Astrocyte (in vitro differentiated cells and primary cell): ENCODE data around the gene HMCN1. TPM values are rescaled to one million over a fixed set of nuclear protein-coding genes. Genes with fewer than 3 reads are reported as not detected.

Experiments used
- DNase-seq: peaks from one replicate; pipeline ENCODE4 v3.0.0-alpha.2; 2010; ENCODE audit warnings: low read depth
- FAIRE-seq: peaks from 2 replicates; lab custom pipeline; 2011; peaks lifted over from hg19 to GRCh38; lab: Jason Lieb, UNC
- H2AFZ ChIP-seq: 2 replicates; pipeline ENCODE4 v1.6.0; 2012; ENCODE audit warnings: low read depth, low read length, inconsistent platforms
- H3K27ac ChIP-seq: 2 replicates; pipeline ENCODE4 v1.5.1; 2011; ENCODE audit warnings: low read depth, low read length, inconsistent platforms
- H3K27me3 ChIP-seq: 2 replicates; pipeline ENCODE4 v1.6.0; 2011; ENCODE audit warnings: low read length, inconsistent platforms; ENCODE audit not compliant: insufficient read depth
- H3K36me3 ChIP-seq: 2 replicates; pipeline ENCODE4 v1.5.1; 2011; ENCODE audit warnings: low read length, inconsistent platforms; ENCODE audit not compliant: insufficient read depth
- H3K4me1 ChIP-seq: 2 replicates; pipeline ENCODE4 v1.5.1; 2011; ENCODE audit warnings: low read length, inconsistent platforms; ENCODE audit not compliant: insufficient read depth
- H3K4me2 ChIP-seq: 2 replicates; pipeline ENCODE4 v1.6.0; 2012; ENCODE audit warnings: low read length, inconsistent platforms
- H3K4me3 ChIP-seq: 2 replicates; pipeline ENCODE4 v1.5.1; 2011; ENCODE audit warnings: low read depth, mild to moderate bottlenecking, low read length, inconsistent platforms; ENCODE audit not compliant: insufficient read depth
- H3K79me2 ChIP-seq: 2 replicates; pipeline ENCODE4 v1.6.0; 2012; ENCODE audit warnings: mild to moderate bottlenecking, low read length, inconsistent platforms; ENCODE audit not compliant: insufficient read depth
- H3K9ac ChIP-seq: 2 replicates; pipeline ENCODE4 v1.6.0; 2012; ENCODE audit warnings: mild to moderate bottlenecking, low read length, inconsistent platforms
- H3K9me3 ChIP-seq: 2 replicates; pipeline ENCODE4 v1.5.1; 2012; ENCODE audit warnings: low read depth, mild to moderate bottlenecking, low read length, inconsistent platforms; ENCODE audit not compliant: insufficient read depth
- H4K20me1 ChIP-seq: 2 replicates; pipeline ENCODE4 v1.6.0; 2012; ENCODE audit warnings: low read length, inconsistent platforms; ENCODE audit not compliant: insufficient read depth
- H3K27ac Mint-ChIP-seq: one replicate; pipeline ENCODE4 v1.8.0; 2021; ENCODE audit warnings: mild to moderate bottlenecking, mixed read lengths; ENCODE audit not compliant: unreplicated experiment
- H3K27me3 Mint-ChIP-seq: one replicate; pipeline ENCODE4 v1.8.0; 2021; ENCODE audit warnings: low read depth, mixed read lengths; ENCODE audit not compliant: unreplicated experiment
- H3K36me3 Mint-ChIP-seq: one replicate; pipeline ENCODE4 v1.8.0; 2021; ENCODE audit warnings: low read depth, mixed read lengths; ENCODE audit not compliant: unreplicated experiment
- H3K4me1 Mint-ChIP-seq: one replicate; pipeline ENCODE4 v1.8.0; 2021; ENCODE audit warnings: low read depth, mixed read lengths; ENCODE audit not compliant: unreplicated experiment
- H3K4me3 Mint-ChIP-seq: one replicate; pipeline ENCODE4 v1.8.0; 2021; ENCODE audit warnings: mild to moderate bottlenecking, moderate library complexity, mixed read lengths; ENCODE audit not compliant: unreplicated experiment
- H3K9me3 Mint-ChIP-seq: one replicate; pipeline ENCODE4 v1.8.0; 2021; ENCODE audit warnings: mild to moderate bottlenecking, mixed read lengths; ENCODE audit not compliant: unreplicated experiment
- CTCF ChIP-seq: IDR thresholded peaks from 2 replicates; pipeline ENCODE4 v1.5.1; 2011; ENCODE audit warnings: low read depth, mild to moderate bottlenecking, inconsistent platforms, low read length, moderate library complexity; ENCODE audit not compliant: insufficient read depth
- EZH2 ChIP-seq: IDR thresholded peaks from 2 replicates; pipeline ENCODE4 v1.6.1; 2012; ENCODE audit warnings: mild to moderate bottlenecking, low read length, inconsistent platforms; ENCODE audit not compliant: insufficient read depth
- total RNA-seq: library from RNA; stranded (reverse); gene quantifications from 2 replicates; pipeline ENCODE4 v1.2.1, GENCODE V29; 2021

Gene HMCN1
- total RNA-seq, 1 donor from 2014 or later: 19.7 TPM

- Histone ChIP-seq H3K4me1 (no peaks in the 10 kb centered on the region), H3K9ac (no peak overlapping the region), H3K36me3 (no peaks in the 10 kb centered on the region), H3K4me2 (peak overlapping the region; percentile 51), H3K4me3 (no peak overlapping the region), H3K9me3 (no peaks in the 10 kb centered on the region), H3K79me2 (no peaks in the 10 kb centered on the region), H4K20me1 (no peaks in the 10 kb centered on the region), H3K27me3 (no peaks in the 10 kb centered on the region), H2AFZ (no peak overlapping the region), H3K27ac (peak overlapping the region; percentile 18)
- no peak for TF ChIP-seq CTCF
- TF ChIP-seq EZH2: no peak
- Mint-ChIP-seq H3K9me3 (no peaks in the 10 kb centered on the region), H3K27me3 (no peaks in the 10 kb centered on the region), H3K27ac (no peak overlapping the region), H3K36me3 (peaks cover 21% of the 10 kb centered on the region), H3K4me3 (no peak overlapping the region), H3K4me1 (peaks cover 10% of the 10 kb centered on the region)
- FAIRE-seq: peak; percentile 71
- DNase-seq: peak; percentile 78
These were observed 405.5 kb downstream of the HMCN1 start for GRCh38 chr1:186139701-186140100.

- no peaks in the 10 kb centered on the region for H3K36me3 ChIP-seq
- no peaks in the 10 kb centered on the region for H3K79me2 ChIP-seq
- H2AFZ ChIP-seq: no peak overlapping the region
- no peaks in the 10 kb centered on the region for H3K4me1 ChIP-seq
- H3K4me2 ChIP-seq: no peak overlapping the region
- H3K9me3 ChIP-seq: no peaks in the 10 kb centered on the region
- no peak for TF ChIP-seq CTCF
- no peak for TF ChIP-seq EZH2
- DNase-seq (no peak), FAIRE-seq (no peak)
- Mint-ChIP-seq H3K27ac (no peak overlapping the region), H3K36me3 (peaks cover 29% of the 10 kb centered on the region), H3K4me1 (peaks cover 15% of the 10 kb centered on the region), H3K9me3 (peaks cover 3% of the 10 kb centered on the region), H3K27me3 (no peaks in the 10 kb centered on the region), H3K4me3 (no peak overlapping the region)
- H3K9ac ChIP-seq: no peak overlapping the region
- H3K4me3 ChIP-seq: no peak overlapping the region
- H3K27ac ChIP-seq: no peak overlapping the region
- no peaks in the 10 kb centered on the region for H3K27me3 ChIP-seq
- no peaks in the 10 kb centered on the region for H4K20me1 ChIP-seq
These were observed 408.0 kb downstream of the HMCN1 start for GRCh38 chr1:186142159-186142558.

GRCh38 chr1:186142916-186143315, 408.7 kb downstream of the HMCN1 start:
- no peak overlapping the region for H3K9ac ChIP-seq
- no peaks in the 10 kb centered on the region for H3K9me3 ChIP-seq
- H3K4me2 ChIP-seq: no peak overlapping the region
- Mint-ChIP-seq H3K36me3 (peaks cover 33% of the 10 kb centered on the region), H3K27ac (no peak overlapping the region), H3K4me3 (no peak overlapping the region), H3K4me1 (peaks cover 15% of the 10 kb centered on the region), H3K27me3 (no peaks in the 10 kb centered on the region), H3K9me3 (peaks cover 3% of the 10 kb centered on the region)
- no peak overlapping the region for H2AFZ ChIP-seq
- H3K36me3 ChIP-seq: no peaks in the 10 kb centered on the region
- H3K27ac ChIP-seq: no peak overlapping the region
- H3K27me3 ChIP-seq: no peaks in the 10 kb centered on the region
- DNase-seq (peak; percentile 56), FAIRE-seq (no peak)
- no peak overlapping the region for H3K4me3 ChIP-seq
- no peaks in the 10 kb centered on the region for H3K79me2 ChIP-seq
- TF ChIP-seq EZH2 (no peak), CTCF (no peak)
- H4K20me1 ChIP-seq: no peaks in the 10 kb centered on the region
- no peaks in the 10 kb centered on the region for H3K4me1 ChIP-seq
